GF-D8 (cell line): ENCODE results near the gene MYO7B.

Experiments
- DNase-seq: peaks from one replicate; lab custom pipeline; 2025; lab: John Stamatoyannopoulos, UW

MYO7B gene

DNA sequence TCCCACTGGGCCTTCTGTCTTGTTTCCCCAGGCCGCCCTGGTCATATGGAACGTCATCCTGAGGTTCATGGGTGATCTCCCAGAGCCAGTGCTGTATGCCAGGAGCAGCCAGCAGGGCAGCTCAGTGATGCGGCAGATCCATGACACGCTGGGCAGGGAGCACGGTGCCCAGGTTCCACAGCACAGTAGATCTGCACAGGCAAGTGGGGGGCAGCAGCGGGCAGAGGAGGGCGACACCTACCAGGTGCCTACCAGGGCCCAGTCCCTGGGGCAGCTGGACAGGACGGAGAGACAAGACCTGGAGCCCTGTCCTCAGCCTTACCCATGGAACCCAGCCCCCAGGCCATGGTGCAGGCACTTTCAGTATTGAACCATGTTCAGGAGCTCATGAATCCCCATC is 74.3 kb downstream of the MYO7B start:
- DNase-seq = no peak

DNA sequence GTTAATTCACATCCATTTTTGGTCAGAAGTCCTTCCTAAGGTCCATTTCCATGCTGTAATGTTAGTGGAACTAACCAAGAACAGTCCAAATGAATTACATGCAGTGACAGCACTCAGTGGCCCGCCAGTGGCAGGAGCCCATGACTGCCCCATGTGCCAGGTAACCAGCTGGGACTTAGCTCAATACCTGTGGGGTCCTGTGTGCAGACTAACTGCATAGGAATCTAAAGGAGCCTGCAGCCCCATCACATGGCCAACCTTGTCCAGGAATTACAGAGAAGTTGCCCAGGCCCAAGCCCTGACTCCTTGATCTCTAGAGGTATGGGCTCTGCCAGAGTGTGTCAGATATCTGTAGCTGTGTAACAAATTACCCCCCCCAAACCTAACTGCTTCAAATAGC is 75.1 kb downstream of the MYO7B start:
- no peak for DNase-seq

DNA sequence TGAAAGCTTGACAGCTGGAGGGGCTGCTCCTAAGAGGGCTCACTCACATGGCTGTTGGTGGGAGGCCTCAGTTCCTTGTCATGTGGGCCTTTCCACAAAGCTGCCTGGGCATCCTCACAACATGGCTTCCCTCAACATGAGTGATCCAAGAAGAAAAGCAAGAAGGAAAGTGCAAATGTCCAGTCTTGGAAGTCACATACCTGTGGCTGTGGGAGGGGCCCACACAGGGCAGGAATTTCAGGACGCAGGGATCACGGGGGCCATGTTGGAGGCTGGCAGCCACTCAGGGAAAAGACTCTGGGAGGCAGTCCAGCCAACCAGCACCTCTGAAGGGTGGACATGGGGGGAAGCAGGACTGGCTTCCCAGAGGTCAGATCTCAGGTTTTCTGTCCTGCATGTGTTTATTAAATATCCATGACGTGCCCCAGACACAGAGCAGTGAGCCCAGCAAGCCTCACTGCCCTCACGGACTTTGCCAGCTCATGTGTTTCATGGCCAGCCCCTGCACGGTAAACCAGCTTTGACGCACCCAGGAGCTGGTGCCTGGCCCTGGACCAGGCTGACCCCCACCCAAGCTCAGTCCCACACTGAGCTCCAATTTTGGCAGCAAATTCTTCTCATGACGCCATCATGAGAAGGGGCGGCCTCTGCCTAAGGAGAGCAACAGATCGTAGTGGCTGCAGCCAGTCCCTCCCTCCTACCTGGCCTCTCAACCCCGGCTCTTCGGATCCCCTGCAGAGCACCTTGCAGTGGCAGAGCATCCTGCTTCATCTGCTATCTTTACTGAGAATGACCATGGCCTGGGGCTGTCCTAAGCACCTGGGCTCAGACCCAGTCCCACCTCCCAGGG is 75.8 kb downstream of the MYO7B start:
- no peak for DNase-seq

DNA sequence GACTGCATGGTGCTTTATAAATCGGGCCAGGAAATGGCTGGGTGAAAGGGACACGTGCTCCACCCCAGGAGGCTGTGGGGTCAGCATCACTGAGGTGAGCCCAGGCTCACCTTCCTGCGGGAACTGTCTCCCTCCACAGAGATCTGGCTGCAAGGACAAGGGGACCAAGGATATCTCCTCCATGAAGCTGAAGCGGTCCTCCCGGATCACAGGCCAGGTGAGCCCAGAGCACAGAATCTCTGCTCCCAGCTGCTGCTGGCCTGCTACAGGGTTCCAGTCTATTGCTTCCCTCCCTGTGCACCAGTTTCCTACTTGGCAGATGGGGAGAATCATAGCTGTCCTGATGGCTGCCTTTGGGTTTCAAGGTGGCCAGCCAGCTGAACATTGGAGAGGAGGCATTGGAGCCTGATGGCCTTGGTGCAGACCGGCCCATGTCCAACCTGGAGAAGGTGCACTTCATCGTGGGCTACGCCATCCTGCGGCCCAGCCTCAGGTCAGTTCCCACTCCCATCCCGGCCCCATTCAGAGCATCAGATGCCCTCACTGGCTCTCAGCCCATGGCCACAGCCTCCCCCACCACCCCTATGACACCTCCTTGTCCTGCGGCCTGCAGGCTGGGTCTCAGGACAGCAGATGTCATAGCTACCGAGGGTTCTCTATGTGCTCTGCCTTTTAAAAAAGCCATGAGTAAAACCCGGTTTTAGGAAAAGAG is 76.8 kb downstream of the MYO7B start:
- DNase-seq = no peak

DNA sequence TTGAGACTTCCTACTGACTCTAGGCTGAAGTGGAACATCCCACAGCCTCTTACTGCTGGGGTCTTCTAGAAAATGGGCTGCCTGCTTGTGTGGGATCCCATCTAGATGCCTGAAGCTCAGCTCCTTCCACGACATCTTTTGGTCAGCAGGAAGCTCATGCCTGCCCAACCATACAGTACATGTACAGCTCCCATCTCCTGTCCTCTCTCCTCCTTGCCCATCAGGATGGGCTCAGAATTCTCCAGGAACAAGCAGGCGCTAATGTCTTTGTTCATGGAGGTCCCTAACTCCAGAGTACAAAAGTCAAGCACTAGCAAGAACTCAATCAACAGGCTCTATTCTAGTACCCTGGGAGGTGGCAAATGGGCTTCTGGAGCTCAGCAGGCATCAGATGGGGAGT is 78.8 kb downstream of the MYO7B start:
- DNase-seq = no peak

DNA sequence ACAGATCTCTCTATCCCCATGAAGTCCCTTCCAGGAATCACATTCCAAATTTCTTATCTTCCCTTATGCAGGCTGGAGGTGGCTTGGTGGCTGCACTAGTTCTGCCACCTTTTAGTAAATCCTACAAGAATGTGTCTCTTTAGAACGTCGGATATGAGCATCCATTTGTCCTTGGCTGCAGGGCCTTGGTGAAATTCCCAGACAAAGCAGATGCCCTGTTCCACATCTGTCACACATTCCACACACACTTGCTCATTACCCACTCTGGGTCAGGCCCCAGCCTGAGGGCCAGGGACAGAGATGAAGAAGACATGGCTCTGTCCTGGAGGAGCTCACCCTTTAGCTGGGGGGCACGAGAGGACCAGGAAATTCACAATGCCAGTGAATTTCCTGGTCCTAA is 79.2 kb downstream of the MYO7B start:
- DNase-seq = no peak

DNA sequence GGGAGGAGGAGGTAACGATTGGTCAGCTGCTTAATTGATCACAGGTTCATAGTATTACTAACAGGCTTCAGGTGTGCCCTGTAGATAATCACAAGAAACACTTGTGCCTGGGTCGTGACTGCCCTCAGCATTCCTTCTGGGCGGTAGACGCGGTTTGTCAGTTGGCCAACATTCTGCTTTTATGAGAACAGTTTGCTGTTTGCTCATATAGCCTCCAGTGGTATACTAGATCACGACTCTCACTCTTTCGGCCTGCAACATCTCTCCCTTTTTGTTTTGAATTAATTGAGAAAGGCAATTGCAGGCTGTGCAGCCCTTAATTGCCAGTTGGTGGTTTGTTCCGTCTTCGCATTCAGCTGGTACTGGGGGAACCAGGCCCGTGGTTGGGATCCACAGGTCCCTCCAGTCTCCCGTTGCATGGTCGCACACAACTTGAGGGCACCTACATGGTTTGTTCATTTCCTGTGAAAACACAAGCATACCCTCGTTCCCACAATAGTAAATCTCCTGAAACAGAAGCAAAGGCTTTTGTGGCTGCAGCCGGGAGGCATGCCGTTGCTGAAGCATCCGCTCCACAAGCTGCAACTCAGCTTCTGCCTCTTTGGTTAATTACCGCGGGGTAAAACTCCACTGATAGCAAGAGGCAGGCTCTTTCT is 80.2 kb downstream of the MYO7B start:
- DNase-seq = no peak

DNA sequence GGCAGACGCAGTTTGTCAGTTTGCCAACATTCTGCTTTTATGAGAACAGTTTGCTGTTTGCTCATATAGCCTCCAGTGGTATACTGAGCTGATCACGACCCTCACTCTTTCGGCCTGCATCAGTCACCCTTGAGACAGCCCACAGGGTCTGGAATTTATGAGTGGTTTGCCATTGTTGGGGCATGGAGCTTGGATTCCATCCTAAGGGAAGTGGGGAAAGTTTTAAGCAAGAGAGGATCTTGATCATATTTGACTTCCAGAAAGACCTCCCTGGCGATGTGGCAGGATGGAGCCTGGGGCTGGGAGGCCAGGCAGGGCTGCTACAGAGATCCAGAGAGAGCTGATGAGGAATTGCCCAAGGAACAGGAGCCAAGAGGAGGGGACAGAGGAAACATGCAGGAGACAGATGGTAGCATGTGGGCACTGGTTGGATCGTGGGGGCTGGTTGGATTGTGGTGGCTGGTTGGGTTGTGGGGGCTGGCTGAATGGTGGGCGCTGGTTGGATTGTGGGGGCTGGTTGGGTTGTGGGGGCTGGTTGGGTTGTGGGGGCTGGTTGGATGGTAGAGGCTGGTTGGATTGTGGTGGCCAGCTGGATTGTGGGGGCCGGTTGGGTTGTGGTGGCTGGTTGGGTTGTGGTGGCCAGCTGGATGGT is 83.2 kb downstream of the MYO7B start:
- DNase-seq = no peak

DNA sequence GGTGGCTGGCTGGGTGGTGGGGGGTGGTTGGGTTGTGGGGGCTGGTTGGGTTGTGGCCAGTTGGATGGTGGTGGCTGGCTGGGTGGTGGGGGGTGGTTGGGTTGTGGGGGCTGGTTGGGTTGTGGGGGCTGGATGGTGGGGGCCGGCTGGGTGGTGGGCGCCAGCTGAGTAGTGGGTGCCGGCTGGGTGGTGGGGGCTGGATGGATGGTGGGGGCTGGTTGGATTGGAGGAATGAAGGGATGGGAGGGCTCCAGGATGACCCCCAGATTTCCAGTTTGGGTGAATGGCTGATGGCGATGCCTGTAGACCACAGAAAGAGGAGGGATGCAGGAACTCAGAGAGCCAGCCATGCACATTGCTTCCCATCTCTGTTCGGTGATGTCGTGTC is 83.7 kb downstream of the MYO7B start:
- DNase-seq = no peak

DNA sequence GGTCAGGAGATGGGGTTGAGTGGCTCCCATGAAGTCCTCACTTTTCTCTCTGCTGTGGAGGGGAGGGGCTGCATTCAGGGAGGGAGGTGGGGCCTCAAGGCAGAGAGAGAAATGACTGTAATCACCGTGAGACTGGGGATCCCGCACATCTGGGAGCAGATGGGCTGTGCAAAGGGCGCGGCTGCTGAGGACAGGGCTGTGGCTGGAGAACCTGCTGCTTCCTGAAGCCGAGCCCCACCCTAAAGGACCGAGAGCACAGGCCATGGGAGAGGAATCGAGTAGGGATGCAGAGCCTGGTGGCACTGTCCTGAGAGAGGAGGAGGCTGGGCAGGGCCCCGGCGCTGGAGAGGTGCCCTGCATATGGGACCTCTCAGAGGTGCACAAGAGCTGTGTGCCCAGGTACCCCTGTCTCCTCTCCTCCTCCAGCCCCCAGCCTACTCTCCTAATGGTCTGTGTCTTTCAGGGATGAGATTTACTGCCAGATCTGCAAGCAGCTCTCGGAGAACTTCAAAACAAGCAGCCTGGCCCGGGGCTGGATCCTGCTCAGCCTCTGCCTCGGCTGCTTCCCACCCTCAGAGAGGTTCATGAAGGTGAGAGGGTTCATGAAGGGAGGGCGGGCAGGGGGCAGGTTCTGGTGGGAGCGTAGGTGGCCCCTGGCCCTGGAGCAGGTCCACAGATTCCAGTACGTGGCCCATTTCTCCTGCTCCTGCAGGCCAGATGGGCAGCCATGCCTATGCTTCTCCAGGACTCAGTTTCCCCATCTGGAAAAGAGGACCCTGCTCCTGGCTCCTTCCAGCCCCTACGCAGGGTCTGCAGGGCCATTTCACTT is 84.6 kb downstream of the MYO7B start:
- DNase-seq = no peak

DNA sequence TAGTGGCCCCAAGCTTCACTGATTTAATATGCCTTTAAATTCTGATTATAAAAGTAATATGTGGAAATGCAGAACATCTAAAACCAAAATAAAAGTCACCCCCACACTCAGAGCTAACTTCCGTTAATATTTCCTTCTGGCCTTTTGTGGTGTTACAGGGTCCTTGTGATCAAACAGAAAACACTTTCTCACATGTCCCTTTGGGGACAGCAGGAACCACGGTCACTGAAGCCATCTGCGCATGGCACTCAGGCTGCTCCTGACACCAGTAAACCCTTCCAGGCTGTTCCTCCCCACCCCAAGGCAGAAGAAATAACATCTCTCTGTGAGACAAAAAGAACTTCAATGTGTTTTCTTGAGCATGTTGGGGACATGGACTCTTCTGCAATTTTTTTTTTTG is 85.4 kb downstream of the MYO7B start:
- DNase-seq = no peak

DNA sequence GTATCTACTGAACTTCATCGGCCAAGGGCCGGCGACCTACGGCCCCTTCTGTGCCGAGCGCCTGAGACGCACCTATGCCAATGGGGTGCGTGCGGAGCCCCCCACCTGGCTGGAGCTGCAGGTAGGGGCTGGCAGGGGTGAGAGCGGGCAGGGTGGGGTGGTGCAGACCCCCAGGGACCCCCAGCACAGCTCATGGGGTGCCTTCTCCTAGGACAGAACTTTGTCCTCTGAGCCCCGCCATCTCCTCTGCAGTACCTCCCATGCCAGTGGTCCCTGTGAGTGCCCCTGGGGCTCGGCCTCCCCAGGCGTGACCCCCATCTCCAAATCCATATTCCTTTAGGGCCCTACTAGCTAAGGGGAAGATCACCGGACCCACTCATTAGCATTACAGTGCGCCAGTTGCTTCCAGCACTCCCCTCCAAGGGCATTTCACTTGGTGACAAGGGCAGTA is 86.5 kb downstream of the MYO7B start:
- DNase-seq = no peak

DNA sequence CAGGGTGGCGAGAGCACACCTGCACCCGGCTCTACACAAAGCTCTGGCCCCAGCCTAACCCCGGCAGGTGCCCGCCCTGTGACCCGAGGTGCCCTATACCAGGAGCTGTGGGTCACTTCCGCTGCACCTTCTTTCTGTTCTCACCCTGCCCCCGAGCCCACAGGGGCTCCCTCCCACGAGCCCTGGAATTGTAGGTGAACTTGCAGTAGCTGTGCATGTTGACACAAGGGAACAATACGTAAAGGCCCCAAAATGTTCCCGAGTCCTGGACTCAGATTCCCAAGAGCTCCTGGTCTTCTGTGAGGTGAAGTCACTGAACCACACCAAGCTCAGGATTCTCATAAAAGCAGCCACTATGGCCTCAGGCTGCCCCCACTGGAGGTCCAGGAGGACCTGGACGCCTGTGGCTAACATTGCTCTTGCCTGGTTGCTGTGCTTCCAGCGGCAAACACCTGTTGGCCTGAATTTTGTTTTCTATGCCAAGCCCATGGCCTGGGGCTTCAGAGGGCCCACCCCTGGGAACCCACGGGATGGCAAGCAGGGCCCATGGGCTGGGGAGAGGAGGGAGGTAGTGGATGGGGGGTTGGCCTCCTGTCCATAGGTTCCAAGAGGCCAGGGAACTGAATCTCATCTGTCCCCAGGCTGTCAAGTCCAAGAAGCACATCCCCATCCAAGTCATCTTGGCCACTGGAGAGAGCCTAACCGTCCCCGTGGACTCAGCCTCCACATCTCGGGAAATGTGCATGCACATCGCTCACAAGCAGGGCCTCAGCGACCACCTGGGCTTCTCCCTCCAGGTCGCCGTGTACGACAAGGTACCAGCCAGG is 87.3 kb downstream of the MYO7B start:
- DNase-seq = no peak

DNA sequence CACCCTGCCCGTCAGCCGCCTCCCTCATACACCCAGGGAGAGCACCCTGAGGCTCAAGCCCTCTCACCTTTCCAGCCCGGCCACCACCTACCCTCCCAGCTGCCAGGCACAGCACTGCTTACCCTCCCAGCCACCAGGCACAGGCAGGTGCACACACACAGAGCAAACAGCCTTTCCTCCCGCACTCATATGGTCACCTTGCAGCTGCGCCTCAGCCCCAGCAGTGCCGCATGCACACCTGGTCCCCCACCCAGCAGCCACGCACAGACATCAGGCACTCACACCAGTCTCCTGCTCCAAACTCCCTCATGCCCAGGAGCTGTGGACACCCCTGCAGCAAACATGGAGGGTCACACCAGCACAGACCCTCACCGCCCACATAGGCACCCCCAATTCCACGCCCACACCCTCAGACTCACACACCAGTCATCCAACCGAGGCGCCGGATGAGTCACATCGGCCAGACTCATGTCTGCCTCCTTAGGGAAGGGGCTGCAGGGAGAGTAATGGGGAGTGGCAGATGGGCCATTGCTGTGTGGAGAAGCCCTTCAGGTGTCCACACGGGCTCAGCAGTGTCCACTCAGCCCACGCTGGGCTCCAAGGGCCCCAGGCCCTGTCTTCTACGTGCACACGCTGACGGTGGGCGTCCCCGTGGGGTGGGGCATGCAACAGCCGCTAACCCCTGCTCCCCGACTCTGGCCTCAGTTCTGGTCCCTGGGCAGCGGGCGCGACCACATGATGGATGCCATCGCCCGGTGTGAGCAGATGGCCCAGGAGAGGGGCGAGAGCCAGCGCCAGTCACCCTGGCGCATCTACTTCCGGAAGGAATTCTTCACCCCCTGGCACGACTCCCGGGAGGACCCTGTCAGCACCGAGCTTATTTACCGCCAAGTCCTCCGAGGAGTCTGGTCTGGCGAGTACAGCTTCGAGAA is 88.2 kb downstream of the MYO7B start:
- DNase-seq = no peak

DNA sequence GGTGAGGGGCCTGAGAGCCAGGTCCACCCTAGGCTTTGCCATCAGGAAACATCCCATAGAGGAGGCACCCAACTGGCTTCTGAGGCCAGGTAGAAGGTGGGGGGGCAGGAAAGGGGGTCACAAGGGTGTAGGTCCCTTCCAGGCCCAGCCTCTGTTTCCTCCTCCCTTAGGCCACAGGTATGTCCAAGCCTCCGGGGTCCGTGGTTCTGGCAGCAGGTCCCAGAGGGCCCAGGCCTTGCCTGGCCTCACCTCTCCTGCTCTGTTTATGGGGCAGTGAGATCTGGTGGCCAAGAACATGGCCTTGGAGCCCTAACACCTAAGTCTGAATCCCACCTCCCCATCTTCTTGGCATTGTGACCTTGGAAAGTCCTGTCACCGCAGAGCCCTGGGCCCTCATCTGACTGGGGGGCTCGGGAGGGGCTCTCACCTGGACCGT is 88.9 kb downstream of the MYO7B start:
- no peak for DNase-seq

DNA sequence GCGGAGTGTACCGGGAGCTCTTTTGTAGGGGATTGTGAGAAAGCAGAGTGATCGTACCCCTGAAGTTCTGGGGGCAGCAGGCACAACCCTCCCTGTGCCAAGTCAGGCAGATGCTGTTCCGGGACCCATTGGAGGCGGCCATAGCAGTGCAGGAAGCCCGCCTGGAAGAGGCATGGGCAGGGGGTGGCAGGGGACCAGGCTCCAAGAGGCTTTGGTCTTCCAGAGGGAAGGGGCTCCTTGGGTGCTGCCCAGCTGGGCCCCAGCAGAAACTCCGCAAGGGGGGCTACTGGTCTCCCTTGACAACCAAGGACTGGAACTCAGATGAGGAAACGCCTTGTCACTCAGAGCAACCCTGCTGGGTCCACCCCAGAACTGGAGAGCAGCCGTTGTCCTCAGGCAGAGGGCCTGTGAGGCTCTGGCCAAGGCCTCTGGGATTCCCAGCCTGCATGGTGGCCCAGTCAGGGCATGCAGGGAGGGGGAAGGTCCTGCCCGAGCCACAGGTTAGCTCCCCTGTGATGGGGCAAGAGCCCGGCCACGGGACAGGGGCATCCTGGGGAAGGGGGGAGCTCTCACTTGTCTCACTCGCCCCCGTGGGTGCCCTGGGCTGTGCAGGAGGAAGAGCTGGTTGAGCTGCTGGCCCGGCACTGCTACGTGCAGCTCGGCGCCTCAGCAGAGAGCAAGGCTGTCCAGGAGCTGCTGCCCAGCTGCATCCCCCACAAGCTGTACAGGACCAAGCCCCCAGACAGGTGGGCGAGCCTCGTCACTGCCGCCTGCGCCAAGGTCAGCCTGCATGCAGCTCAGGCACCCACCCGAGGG is 89.5 kb downstream of the MYO7B start:
- DNase-seq = no peak

DNA sequence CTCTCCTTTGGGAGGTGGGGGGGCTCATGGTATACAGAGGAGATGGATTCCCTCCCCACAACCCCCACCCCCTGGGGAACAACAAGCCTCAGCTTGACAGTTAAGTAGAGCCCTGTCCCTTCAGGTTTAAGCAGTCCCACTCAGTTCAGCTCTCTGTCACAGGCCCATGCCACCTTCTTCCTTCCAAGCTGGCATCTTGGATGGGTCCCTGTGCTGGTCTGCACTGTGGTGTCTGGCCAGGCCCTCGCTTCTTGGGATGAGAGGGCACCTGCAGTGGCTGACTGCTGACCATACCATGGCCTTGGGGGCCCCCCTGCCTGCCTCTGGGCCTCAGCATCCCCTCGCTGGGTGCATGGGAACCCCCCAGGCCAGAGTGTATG is 90.1 kb downstream of the MYO7B start:
- no peak for DNase-seq

DNA sequence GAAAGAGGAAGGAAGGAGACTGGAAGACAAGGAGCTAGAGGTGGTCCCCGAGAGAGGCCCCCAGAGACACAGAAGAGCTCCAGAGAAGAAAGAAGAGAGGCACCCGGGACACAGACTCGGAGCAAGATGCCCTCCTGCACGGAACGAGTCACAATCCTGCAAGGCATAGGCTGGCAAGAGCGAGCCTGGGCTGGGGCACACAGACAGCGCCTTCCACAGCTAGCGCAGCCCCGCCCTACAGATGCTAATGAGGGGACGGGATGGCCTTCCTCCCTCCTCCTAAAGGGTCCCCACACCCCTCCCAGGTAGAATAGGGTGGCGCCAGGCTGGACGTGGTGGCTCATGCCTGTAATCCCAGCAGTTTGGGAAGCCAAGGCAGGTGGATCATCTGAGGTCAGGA is 90.7 kb downstream of the MYO7B start:
- DNase-seq = no peak
